ENCODE measurements around the gene C7orf57. TPM values are rescaled to one million over a fixed set of nuclear protein-coding genes. Genes with fewer than 3 reads are reported as not detected.

C7orf57 gene
- polyA plus RNA-seq, 1 of the 3 experiments (the other 2 are of a cell fraction) = 0.41 TPM

DNA sequence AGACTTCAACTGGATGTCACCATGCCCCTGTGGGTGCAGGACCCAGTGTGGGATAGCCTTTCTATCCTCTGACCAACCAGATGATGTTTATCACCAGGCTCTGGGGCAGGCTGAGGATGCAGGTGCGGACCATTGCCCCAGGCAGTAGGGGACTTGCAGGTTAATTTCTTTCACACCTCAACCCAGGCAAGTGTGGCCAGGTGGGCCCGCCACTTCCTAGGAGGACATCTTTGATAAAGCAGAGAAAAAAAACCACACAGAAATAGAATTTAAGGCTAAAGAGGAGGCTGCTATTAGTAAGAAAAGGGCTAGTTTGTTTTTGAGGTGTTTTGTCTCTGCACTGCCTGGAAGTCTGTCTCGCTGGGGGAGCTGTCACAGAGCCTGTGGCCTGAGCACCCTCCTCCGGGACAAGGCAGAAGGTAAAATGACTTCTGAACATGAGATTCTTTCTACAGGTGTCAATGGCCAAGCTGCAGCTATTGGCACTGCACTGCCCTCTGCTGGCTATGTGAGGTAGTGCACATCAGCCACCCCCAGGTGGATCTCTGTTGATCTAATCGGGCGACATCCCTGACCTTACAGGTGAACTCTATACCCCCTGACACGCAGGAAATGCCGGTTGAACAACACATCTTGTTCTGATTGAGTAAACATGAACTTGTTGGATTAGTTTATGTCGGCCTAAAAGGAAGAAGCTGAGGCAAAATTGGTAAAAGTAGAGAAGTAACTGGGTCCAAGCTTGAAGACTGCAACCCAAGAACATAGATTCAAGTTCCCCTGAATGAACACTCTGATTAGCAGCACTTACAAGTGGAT, 74.7 kb downstream of the C7orf57 start (continued):
- TF ChIP-seq REST (IDR thresholded peaks at IDR 0.05; ENCODE audit: low read depth, low read length) (no peak), GATA2 (CRISPR knock-in tag; IDR thresholded peaks at IDR 0.05) (no peak), RXRA (IDR thresholded peaks at IDR 0.05; ENCODE audit: borderline replicate concordance, low read depth) (no peak), FOSL2 (IDR thresholded peaks at IDR 0.05; ENCODE audit: borderline replicate concordance, low read depth) (no peak), POLR2AphosphoS5 (IDR thresholded peaks at IDR 0.05; ENCODE audit: low read depth, low read length) (no peak), TAF1 (IDR thresholded peaks at IDR 0.05; ENCODE audit: borderline replicate concordance, low read depth, low read length) (no peak), TEAD4 (IDR thresholded peaks at IDR 0.05; ENCODE audit: borderline replicate concordance, insufficient read depth) (no peak), NRF1 (IDR thresholded peaks at IDR 0.05; ENCODE audit: low read depth, low read length) (peak; percentile 13; the same call in 1 of the 2 replicates), SIN3A (IDR thresholded peaks at IDR 0.05; ENCODE audit: borderline replicate concordance, low read depth, low read length) (0 out of 2 replicates have a peak, but pooled peaks have one; percentile 69), FOXJ3 (CRISPR knock-in tag; IDR thresholded peaks at IDR 0.05) (no peak), YY1 (IDR thresholded peaks at IDR 0.05; ENCODE audit: low read depth) (no peak), USF2 (IDR thresholded peaks at IDR 0.05; ENCODE audit: borderline replicate concordance, low read depth, low read length) (no peak), GABPA (IDR thresholded peaks at IDR 0.05; ENCODE audit: low read depth) (no peak), FOXM1 (IDR thresholded peaks at IDR 0.05; ENCODE audit: low read depth) (no peak)
- TF ChIP-seq, protein P1, sequence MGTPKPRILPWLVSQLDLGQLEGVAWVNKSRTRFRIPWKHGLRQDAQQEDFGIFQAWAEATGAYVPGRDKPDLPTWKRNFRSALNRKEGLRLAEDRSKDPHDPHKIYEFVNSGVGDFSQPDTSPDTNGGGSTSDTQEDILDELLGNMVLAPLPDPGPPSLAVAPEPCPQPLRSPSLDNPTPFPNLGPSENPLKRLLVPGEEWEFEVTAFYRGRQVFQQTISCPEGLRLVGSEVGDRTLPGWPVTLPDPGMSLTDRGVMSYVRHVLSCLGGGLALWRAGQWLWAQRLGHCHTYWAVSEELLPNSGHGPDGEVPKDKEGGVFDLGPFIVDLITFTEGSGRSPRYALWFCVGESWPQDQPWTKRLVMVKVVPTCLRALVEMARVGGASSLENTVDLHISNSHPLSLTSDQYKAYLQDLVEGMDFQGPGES (IDR thresholded peaks at IDR 0.05; ENCODE audit: low read depth, low read length) = no peak
